HCT116 (cell line): Measurements from ENCODE around the gene CIRBP.
A peak's percentile ranks its signal among the peaks of the same experiment; 100 is the strongest.

Source experiments
- EZH2 ChIP-seq: fragments of 200-600 bp; sonication (generic); IDR thresholded peaks from 2 replicates; pipeline ENCODE4 v1.6.1; 2017; ENCODE audit warnings: antibody characterized with exemption, mixed run types
- EZH2phosphoT487 ChIP-seq: fragments of 200-600 bp; IDR thresholded peaks from 2 replicates; pipeline ENCODE4 v1.6.1; 2018; ENCODE audit warnings: antibody characterized with exemption, borderline replicate concordance
- POLR2A ChIP-seq: IDR thresholded peaks from 2 replicates; pipeline ENCODE4 v1.7.0; 2011; ENCODE audit warnings: borderline replicate concordance; ENCODE audit not compliant: insufficient read depth, insufficient read length; ENCODE audit errors: extremely low read depth
- POLR2AphosphoS5 ChIP-seq: IDR thresholded peaks from 2 replicates; pipeline ENCODE4 v1.6.1; 2011; ENCODE audit warnings: mild to moderate bottlenecking, low read depth, low read length, moderate library complexity
- RAD21 ChIP-seq: IDR thresholded peaks from 2 replicates; pipeline ENCODE4 v1.6.1; 2012; ENCODE audit warnings: low read depth, mild to moderate bottlenecking
- SIN3A ChIP-seq: IDR thresholded peaks from 2 replicates; pipeline ENCODE4 v1.6.1; 2012; ENCODE audit warnings: low read depth
- SRF ChIP-seq: IDR thresholded peaks from 2 replicates; pipeline ENCODE4 v1.6.1; 2012; ENCODE audit warnings: low read depth
- ZNF274 ChIP-seq: fragments of 200-500 bp; sonication (Bioruptor generic); IDR thresholded peaks from 2 replicates; pipeline ENCODE4 v1.6.1; 2014; ENCODE audit warnings: mild to moderate bottlenecking, low read depth, low read length, inconsistent platforms
- TF ChIP-seq, protein P1 (sequence below): IDR thresholded peaks from 2 replicates; pipeline ENCODE4 v1.6.1; 2012
- TF ChIP-seq, protein P2 (sequence below), 3 experiments: fragments of 200-600 bp in 1 of 3; sonication (generic) in 1 of 3; IDR thresholded peaks in 2 of 3; conservative IDR thresholded peaks in 1 of 3; 2 replicates each; pipeline ENCODE4 v1.5.1; 2012 to 2017; ENCODE audit warnings: low read depth in 2 of 3, low read length in 2 of 3, antibody characterized with exemption in 1 of 3, borderline replicate concordance in 1 of 3, control low read depth in 1 of 3, mild to moderate bottlenecking in 1 of 3, mixed read lengths in 1 of 3, mixed run types in 1 of 3, moderate library complexity in 1 of 3; ENCODE audit not compliant: insufficient read depth in 1 of 3
- TF ChIP-seq, protein P3 (sequence below): IDR thresholded peaks from 2 replicates; pipeline ENCODE4 v1.6.1; 2012

DNA sequence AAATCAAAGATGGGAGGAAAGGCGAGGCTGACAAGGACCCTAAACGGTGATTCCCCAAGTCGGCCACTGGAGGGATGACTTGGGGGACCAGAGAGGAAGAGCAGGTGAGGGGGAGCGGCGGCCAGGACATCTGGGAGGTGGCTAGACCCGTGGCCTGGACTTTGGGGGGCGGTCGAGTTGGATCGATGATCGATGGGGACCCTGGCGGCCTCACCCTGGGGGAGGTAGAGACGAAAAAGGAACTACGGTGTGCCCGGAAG is 7.7 kb upstream of the CIRBP start:
- no peak for TF ChIP-seq SRF
- TF ChIP-seq, protein P1, sequence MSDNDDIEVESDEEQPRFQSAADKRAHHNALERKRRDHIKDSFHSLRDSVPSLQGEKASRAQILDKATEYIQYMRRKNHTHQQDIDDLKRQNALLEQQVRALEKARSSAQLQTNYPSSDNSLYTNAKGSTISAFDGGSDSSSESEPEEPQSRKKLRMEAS, result no peak
- TF ChIP-seq, protein P2, sequence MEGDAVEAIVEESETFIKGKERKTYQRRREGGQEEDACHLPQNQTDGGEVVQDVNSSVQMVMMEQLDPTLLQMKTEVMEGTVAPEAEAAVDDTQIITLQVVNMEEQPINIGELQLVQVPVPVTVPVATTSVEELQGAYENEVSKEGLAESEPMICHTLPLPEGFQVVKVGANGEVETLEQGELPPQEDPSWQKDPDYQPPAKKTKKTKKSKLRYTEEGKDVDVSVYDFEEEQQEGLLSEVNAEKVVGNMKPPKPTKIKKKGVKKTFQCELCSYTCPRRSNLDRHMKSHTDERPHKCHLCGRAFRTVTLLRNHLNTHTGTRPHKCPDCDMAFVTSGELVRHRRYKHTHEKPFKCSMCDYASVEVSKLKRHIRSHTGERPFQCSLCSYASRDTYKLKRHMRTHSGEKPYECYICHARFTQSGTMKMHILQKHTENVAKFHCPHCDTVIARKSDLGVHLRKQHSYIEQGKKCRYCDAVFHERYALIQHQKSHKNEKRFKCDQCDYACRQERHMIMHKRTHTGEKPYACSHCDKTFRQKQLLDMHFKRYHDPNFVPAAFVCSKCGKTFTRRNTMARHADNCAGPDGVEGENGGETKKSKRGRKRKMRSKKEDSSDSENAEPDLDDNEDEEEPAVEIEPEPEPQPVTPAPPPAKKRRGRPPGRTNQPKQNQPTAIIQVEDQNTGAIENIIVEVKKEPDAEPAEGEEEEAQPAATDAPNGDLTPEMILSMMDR (IDR thresholded peaks at IDR 0.05 in 2 of 3, conservative IDR thresholded peaks at IDR 0.05 in 1 of 3; ENCODE audit: borderline replicate concordance in 1 of 3, insufficient read depth in 1 of 3, low read depth in 2 of 3, low read length in 2 of 3), result peak in 1 of 3 experiments; percentile 28; a peak in 2 of 6 replicates
- no peak for TF ChIP-seq POLR2A
- TF ChIP-seq RAD21, result no peak
- TF ChIP-seq SIN3A, result no peak
- TF ChIP-seq, protein P3, sequence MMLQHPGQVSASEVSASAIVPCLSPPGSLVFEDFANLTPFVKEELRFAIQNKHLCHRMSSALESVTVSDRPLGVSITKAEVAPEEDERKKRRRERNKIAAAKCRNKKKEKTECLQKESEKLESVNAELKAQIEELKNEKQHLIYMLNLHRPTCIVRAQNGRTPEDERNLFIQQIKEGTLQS, result no peak
- TF ChIP-seq POLR2AphosphoS5, result no peak
- TF ChIP-seq ZNF274, result no peak
- TF ChIP-seq EZH2, result no peak
- no peak for TF ChIP-seq EZH2phosphoT487
